Peyer's patch (tissue), 4 donors: Measurements from ENCODE around the gene GMEB2.

ENCODE experiments used
- CTCF ChIP-seq, 6 experiments: fragments of 450-650 bp in 4 of 6; fragments of 200-600 bp in 2 of 6; sonication (generic) in 1 of 6; IDR thresholded peaks; one replicate each; pipeline ENCODE4 v1.5.1; 2017 to 2019; ENCODE audit warnings: antibody characterized with exemption in 6 of 6, mild to moderate bottlenecking in 3 of 6, moderate library complexity in 1 of 6
- POLR2A ChIP-seq, 2 donors: fragments of 450-650 bp; IDR thresholded peaks; one replicate each; pipeline ENCODE4 v1.5.1; 2017; ENCODE audit warnings: antibody characterized with exemption in 2 of 2, mild to moderate bottlenecking in 2 of 2, moderate library complexity in 2 of 2

- no peak for TF ChIP-seq CTCF (IDR thresholded peaks at IDR 0.05)
- no peak for TF ChIP-seq POLR2A (IDR thresholded peaks at IDR 0.05)
Observed at GRCh38 chr20:63549679-63550282, 77.1 kb downstream of the GMEB2 start.
